GM18499 (cell line): ENCODE data around the gene DSCAML1.
"Not testable (repeated sequence)": the region's sequence is repeated elsewhere in the genome, so short reads cannot be mapped to it uniquely, and the experiment has no call there.

Experiments
- ATAC-seq: cut with Tn5 transposase; IDR thresholded peaks from one replicate; pipeline ENCODE4 v1.9.1; 2021; ENCODE audit warnings: moderate number of reproducible peaks; ENCODE audit not compliant: insufficient read depth, unreplicated experiment

Gene DSCAML1

GRCh38 chr11:117820516-117820915, 23.5 kb upstream of the DSCAML1 start:
- no peak for ATAC-seq

DNA sequence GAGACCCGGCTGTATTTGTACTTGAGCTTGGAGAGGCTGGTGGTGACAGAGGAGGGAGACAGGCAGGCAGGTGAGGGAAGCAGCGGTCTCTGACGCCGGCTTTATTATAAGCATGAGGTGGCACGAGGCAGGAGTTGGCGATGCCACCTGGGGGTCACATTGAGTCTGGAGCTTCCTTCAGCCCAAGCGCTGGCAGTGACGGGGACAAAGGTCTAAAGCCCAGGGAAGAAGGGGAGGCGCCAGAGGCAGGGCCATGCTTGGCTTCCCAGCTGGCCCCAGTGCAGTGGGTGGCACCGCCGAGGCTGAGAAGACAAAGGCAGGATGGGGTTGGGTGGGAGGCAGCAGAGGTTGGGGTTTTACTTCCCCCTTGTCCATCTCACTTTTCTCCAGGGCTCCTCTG, 23.1 kb upstream of the DSCAML1 start:
- no peak for ATAC-seq

DNA sequence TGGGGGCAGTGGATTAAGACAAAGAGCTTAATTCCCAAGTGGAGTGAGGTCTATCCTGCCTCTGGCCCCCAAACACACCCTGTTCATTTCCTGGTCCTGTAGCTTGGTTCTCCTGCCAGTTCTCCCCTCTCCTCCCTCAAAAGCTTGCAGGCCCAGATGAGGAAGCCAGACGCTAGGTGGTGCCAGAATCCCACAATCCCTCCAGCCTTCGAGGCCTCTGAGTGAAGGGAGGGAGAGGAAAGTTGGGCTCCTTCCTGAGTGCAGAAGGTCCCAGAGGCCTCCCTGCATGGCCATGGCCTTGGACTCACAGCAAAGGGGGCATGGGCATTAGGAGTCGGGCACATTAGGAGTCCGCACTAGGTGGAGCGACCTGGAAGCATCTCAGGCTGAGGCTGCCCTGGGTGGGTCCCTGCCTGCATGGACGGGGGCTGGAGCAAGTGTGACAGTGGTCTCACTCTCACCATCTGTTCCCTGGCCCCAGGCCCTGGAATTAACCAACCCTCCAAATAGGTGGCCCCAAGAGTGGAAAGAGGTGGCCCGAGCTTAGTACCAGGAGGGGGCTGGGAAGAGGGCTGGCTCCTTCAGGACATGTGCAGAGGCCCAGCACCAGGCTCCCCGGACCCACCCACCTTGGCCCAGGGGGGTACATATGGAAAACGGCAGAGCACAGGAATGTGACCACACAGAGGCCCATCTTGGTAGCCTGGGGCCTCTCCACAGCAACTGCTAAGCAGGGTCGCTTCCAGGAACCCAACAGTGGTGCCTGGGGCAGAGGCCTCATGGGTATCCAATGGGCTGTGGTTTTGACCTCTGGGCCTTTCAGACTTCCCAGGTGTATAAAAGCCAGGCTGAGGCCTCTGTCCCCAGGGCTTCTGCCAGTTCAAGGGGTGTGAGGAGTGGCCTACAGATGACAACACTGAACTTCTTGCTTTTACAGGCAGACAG, 22.4 kb upstream of the DSCAML1 start:
- no peak for ATAC-seq

DNA sequence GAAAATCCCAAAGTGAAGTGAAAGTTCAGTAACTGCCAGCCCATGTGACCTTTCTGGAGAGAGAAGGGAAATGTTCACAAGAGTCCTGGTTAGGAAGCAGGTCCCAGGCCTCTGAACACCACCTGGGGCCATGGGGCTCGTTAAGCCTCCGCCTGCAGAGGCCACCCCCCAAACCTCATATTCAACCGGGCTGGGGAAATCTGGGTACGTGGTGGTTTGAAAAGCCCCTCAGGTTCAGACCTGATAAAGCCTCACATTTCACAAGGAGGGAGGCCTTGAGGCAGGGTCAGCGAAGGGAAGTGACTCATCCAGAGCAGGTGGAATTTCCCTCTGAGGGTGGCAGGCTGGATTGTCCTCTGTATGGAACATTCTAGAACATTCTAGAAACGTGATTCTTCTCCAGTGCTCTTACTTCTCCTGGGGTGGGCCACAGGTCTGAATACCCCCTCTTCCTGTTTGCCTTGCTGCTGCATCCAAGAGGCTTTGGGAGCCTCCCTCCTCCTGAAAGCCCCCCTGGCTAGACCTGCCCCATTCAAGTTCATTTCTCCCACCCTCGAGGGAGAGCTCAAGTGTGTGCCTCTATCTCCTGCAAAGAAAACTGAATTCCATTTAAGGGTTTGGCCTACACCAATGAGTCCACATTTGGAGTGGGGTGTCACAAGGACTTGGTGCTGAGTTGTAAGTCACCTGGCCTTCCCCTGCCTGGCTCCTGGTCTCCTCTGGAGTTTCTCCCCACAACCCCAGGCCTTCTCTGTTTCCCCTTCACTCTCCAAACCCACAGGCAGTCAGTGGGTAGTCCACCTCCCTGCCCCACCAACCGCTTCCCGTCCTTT, 21.2 kb upstream of the DSCAML1 start:
- no peak for ATAC-seq

GRCh38 chr11:117817368-117818040, 20.5 kb upstream of the DSCAML1 start:
- no peak for ATAC-seq

DNA sequence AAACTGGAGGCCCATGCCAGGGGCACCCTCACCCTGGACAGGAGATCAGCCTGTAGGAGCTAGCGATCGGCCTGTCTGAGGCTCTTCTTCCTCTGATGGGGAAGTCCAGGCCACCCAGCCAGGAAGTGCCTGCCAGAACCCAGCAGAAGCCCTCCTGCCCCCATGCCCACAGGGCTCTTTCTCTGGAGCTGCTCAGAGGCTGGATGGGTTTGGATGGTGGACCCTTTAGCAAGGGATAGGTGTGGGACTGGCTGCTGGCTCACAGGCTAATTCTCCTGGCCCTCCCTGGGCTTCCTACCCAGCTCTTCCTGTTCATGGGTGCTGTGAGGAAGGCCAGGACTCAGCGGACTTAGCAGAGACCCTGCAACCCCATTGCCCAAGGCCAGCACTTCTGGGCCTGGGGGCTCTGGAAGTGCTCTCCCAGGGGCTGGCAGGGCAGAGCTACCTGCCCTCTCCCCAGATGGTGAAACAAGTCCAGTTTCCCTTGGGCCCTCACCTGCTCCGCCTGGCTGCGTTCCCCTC, 19.9 kb upstream of the DSCAML1 start:
- no peak for ATAC-seq

DNA sequence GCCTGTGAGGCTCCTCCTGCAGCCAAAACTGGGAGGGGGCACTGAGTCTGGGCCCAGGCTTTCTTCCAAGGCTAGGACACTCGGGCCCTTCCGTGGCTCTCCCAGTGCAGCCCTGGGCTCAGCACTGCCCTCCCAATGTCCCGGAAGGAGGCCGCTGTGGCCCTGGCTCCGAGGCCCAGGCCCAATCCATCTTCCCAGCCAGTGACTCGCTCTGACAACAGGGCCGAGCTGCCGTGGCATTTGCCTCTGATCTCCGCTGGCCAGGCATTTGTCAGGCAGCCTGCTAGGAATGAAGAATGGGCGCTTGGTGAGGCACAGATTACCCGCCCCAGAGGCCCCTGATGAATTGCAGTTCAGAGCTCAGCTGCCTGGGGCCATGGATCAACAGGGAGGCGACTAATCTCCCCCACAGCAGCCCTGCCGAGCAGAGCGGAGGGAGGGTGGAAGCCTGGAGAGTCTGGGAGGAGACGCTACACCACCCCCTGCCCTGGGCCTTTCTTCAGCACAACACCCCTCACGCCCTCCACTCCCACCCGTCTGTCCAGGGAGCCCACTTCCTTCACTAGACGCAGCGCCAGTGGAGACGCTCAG, 19.2 kb upstream of the DSCAML1 start:
- ATAC-seq: no peak

DNA sequence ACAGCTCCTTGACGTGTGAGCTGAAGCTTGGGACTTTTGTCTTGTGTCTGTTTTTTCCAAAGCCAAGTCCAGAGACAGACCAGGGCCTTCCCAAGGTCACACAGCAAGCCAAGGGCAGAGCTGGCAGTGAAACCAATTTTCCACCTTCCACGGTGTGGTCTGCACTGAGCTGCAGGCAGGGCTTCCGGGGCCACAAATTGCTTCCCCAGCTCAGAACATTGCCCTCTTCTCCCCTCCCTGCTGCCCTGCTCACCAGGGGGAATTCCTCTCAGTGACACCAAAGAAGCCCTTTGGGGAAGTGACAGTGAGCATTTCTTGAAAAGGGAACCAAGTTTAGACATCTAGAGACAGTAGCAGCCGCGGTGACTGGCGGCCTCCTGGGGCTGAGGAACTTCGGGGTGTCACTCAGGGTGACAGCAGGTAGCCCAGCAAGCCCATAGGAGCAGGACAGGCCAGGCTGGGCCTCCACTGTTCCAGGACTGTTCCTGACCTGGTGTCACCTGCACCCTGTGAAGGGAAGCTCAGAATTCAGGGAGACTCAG, 18.3 kb upstream of the DSCAML1 start:
- peak; percentile 67 for ATAC-seq

DNA sequence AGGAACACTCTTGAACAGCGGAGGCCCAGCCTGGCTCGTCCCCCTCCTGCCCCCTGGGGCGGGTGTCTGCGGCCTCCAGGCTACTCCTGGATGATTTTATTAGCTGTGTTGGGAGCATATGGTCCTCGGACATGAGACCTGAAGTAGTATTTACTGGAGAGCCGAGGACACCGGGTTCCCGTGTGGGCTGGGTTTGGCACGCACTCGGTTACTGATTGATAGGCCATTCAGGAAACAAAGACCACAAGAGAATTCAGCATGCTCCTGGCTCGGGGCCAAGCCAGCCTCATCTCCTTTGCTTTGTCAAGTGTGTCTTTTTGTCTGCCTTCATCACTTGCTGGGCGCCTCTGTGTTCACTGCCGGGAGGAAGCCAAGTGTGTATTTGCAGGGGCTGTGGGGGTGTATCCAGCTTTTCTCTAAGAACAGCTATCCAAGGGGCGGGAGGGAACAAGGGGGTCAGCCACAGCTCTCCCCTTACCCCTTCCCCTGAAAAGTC, 17.8 kb upstream of the DSCAML1 start:
- ATAC-seq: peak; percentile 27

- ATAC-seq: no peak
These were observed 17.3 kb upstream of the DSCAML1 start for GRCh38 chr11:117814204-117814765.

GRCh38 chr11:117810056-117810451, 13.0 kb upstream of the DSCAML1 start:
- not testable (repeated sequence) for ATAC-seq

DNA sequence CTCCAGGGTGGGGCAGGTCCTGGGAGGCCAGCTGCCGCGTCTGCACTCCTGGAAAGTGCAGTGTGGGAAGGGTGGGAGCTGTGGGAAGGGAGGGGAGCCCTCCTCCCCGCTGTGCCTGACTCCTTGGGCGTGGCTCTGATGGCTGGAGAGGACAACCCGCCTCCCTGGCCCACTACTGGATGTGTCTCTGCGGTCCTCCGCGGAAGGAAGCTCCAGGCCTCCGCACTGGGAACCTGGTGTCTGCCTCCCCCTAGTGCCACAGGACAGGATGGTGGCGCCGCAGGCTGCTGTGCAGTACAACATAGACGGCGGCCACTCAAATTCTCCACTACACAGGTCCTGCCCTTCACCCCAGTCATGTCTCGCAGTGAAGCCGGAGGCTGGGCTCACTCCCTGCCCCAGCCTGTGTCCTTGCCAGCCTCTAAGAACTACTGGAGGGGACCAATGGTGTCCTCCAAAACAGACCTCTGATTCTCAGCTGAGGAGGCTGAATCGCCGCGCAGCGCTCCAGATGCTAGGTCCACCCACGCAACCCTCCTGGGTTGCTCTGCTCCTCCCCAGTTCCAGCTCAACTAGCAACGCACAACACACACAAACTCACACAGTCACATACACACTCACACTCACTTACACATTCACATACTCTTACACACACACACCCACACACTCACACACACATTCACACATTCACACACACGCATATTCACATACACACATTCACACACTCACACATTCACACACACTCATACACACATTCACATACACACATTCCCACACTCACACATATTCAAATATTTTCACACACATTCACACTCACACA, 12.4 kb upstream of the DSCAML1 start:
- ATAC-seq: no peak

- ATAC-seq: no peak
These were observed 11.8 kb upstream of the DSCAML1 start for GRCh38 chr11:117808784-117809183.

DNA sequence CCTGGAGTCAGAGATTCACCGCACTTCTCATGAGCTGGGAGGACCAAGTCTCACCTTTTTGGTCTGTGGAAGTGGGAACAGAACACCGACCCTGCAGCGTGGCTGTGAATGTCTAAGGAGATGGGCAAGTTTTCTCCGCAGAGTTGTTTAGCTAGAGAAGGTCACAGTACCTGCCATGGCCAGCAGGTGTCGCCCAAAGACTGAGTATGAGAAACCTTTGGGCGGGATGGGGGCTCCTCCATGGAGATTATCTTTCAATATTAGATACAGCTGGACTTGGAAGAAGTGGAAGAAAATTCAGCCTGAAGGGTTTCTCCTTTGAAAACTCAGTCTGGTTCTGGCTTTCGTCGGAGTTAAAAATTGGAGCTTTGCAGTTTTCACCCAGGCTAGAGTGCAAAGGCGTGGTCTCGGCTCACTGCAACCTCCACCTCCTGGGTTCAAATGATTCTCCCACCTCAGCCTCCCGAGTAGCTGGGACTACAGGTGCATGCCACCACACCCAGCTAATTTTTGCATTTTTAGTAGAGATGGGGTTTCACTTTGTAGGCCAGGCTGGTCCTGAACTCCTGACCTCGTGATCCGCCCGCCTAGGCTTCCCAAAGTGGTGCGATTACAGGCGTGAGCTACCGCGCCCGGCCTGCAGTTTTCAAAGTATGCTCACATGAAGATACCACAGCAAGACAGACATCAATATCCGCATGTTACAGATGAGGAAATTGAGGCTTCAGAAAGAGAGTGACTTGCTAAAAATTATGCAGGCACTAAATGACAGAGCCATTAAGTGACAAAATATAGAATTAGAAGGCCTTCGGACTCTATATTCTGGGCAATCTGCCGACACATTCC, 10.7 kb upstream of the DSCAML1 start:
- no peak for ATAC-seq

- no peak for ATAC-seq
These were observed 9.8 kb upstream of the DSCAML1 start for GRCh38 chr11:117806846-117807245.

DNA sequence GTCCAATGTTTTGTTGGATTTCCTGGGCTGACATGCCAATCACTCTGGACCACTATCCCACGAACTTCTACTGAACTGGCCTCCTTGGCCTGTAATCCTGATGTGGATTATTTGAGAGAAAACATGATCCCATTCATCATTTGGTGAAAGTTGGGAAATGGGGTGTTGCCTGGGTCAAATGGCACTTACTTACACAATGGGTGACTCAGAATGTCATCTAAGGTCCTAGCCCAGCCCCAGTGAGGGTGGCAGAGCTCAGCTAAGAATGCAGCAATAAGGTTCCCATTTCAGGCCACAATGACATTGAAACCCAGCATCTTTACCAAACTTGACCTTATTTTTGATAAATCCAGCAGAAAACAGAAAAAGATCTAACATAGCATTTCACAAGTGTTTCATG, 8.0 kb upstream of the DSCAML1 start:
- no peak for ATAC-seq

DNA sequence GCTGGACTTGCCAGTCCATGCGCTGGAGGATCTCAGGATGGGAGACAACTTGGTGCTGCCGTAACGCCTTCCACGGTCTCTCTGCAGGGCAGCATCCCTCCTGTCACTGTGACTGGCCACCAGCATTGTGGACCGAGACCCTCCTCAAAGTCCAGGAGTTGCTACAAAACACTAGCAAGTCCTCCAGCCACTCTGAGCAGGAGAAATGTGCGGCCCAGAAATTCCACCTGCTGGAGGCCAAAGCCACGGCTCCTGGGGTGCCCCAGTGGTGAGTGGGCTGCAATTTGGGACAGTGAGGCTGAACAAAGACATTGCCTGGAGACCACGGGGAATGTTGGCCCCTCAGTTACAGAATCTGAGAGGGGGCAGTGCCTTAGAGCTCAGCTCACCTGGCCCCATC, 6.9 kb upstream of the DSCAML1 start:
- no peak for ATAC-seq

GRCh38 chr11:117799634-117800033, 2.6 kb upstream of the DSCAML1 start:
- ATAC-seq: no peak
